Measurements from ENCODE around the gene ABCB4. TPM values are rescaled to one million over a fixed set of nuclear protein-coding genes. Genes with fewer than 3 reads are reported as not detected.

ABCB4 gene
- total RNA-seq, 2 experiments from 2014 or later, result 1.2 TPM; not detected in 1

- Histone ChIP-seq H4K20me1 (ENCODE audit: insufficient read depth, low read length) (no peaks in the 10 kb centered on the region), H3K9me2 (ENCODE audit: insufficient read depth, low read length) (no peaks in the 10 kb centered on the region), H3K9me3 (ENCODE audit: low read length) (no peaks in the 10 kb centered on the region), H3K4me2 (ENCODE audit: low read length) (no peak overlapping the region), H3K27ac (ENCODE audit: low read depth, low read length, poor library complexity, severe bottlenecking) (no peak overlapping the region), H3K36me3 (ENCODE audit: insufficient read depth, low read length) (no peaks in the 10 kb centered on the region), H2AFZ (ENCODE audit: low read length) (no peak overlapping the region), H3K4me3 (ENCODE audit: low read depth, low read length, poor library complexity, severe bottlenecking) (no peak overlapping the region), H3K4me1 (ENCODE audit: insufficient read depth, low read length, poor library complexity, severe bottlenecking) (no peaks in the 10 kb centered on the region), H3K79me2 (ENCODE audit: insufficient read depth, low read depth, low read length) (no peaks in the 10 kb centered on the region)
- DNase-seq (ENCODE audit: low spot score), result no peak
- no TSS peak for BruUV-seq (replicated peaks)
- ChIA-PET CTCF (ENCODE audit: unreplicated experiment) (no interaction called here), POLR2A (interaction anchor here (0.8 to 1.5 kb wide), 5 partner anchors 10 to 331 kb away, joined by 3 to 4 read pairs (median 3); no protein-coding TSS in a partner anchor)
- TF ChIP-seq CTCF (conservative IDR thresholded peaks at IDR 0.05; ENCODE audit: low read length) (no peak), EZH2phosphoT487 (IDR thresholded peaks at IDR 0.05; ENCODE audit: borderline replicate concordance, low read depth, low read length) (no peak)
- intact Hi-C loops (cut with micrococcal nuclease; ENCODE audit: unreplicated experiment), result loop anchor here (1.0 to 5.0 kb wide), 3 partner anchors 193 to 607 kb away; no protein-coding TSS in a partner anchor
These were observed 30.2 kb upstream of the ABCB4 start for GRCh38 chr7:87505557-87506245.

GRCh38 chr7:87505122-87505521, 29.6 kb upstream of the ABCB4 start:
- H3K9me3 ChIP-seq (ENCODE audit: low read length), result no peaks in the 10 kb centered on the region
- H2AFZ ChIP-seq (ENCODE audit: low read length), result no peak overlapping the region
- no peaks in the 10 kb centered on the region for H3K4me1 ChIP-seq (ENCODE audit: insufficient read depth, low read length, poor library complexity, severe bottlenecking)
- no peaks in the 10 kb centered on the region for H3K9me2 ChIP-seq (ENCODE audit: insufficient read depth, low read length)
- H3K36me3 ChIP-seq (ENCODE audit: insufficient read depth, low read length), result no peaks in the 10 kb centered on the region
- TF ChIP-seq CTCF (conservative IDR thresholded peaks at IDR 0.05; ENCODE audit: low read length) (no peak), EZH2phosphoT487 (IDR thresholded peaks at IDR 0.05; ENCODE audit: borderline replicate concordance, low read depth, low read length) (no peak)
- H3K27ac ChIP-seq (ENCODE audit: low read depth, low read length, poor library complexity, severe bottlenecking), result no peak overlapping the region
- no peak overlapping the region for H3K4me3 ChIP-seq (ENCODE audit: low read depth, low read length, poor library complexity, severe bottlenecking)
- no peaks in the 10 kb centered on the region for H4K20me1 ChIP-seq (ENCODE audit: insufficient read depth, low read length)
- POLR2A ChIA-PET, result interaction anchor here (0.6 to 1.5 kb wide), 5 partner anchors 9 to 431 kb away, joined by 3 to 4 read pairs (median 3); no protein-coding TSS in a partner anchor
- BruUV-seq (replicated peaks), result no TSS peak
- intact Hi-C loops (cut with micrococcal nuclease; ENCODE audit: unreplicated experiment), result loop anchor here (5.0 kb wide), 2 partner anchors 292 to 607 kb away; no protein-coding TSS in a partner anchor
- no peak for DNase-seq (ENCODE audit: low spot score)
- CTCF ChIA-PET (ENCODE audit: unreplicated experiment), result no interaction called here
- H3K79me2 ChIP-seq (ENCODE audit: insufficient read depth, low read depth, low read length), result no peaks in the 10 kb centered on the region
- H3K4me2 ChIP-seq (ENCODE audit: low read length), result no peak overlapping the region

- ChIA-PET CTCF (ENCODE audit: unreplicated experiment) (no interaction called here), POLR2A (no interaction called here)
- intact Hi-C loops (cut with micrococcal nuclease; ENCODE audit: unreplicated experiment), result no loop called here
- Histone ChIP-seq H3K36me3 (ENCODE audit: insufficient read depth, low read length) (no peaks in the 10 kb centered on the region), H3K4me2 (ENCODE audit: low read length) (no peak overlapping the region), H3K27ac (ENCODE audit: low read depth, low read length, poor library complexity, severe bottlenecking) (no peak overlapping the region), H2AFZ (ENCODE audit: low read length) (no peak overlapping the region), H3K9me2 (ENCODE audit: insufficient read depth, low read length) (no peaks in the 10 kb centered on the region), H3K4me3 (ENCODE audit: low read depth, low read length, poor library complexity, severe bottlenecking) (no peak overlapping the region), H4K20me1 (ENCODE audit: insufficient read depth, low read length) (no peaks in the 10 kb centered on the region), H3K4me1 (ENCODE audit: insufficient read depth, low read length, poor library complexity, severe bottlenecking) (peaks cover 5% of the 10 kb centered on the region), H3K79me2 (ENCODE audit: insufficient read depth, low read depth, low read length) (no peaks in the 10 kb centered on the region), H3K9me3 (ENCODE audit: low read length) (no peaks in the 10 kb centered on the region)
- DNase-seq (ENCODE audit: low spot score), result no peak
- BruUV-seq (replicated peaks), result no TSS peak
- TF ChIP-seq CTCF (conservative IDR thresholded peaks at IDR 0.05; ENCODE audit: low read length) (no peak), EZH2phosphoT487 (IDR thresholded peaks at IDR 0.05; ENCODE audit: borderline replicate concordance, low read depth, low read length) (no peak)
These were observed 24.0 kb upstream of the ABCB4 start for GRCh38 chr7:87499494-87499893.
